Measurements from ENCODE around the gene SLC6A3. TPM values are rescaled to one million over a fixed set of nuclear protein-coding genes. Genes with fewer than 3 reads are reported as not detected.

SLC6A3 gene
- total RNA-seq, 1 experiment from 2014 or later, result not detected

- H3K27me3 ChIP-seq (replicated peaks; ENCODE audit: control insufficient read depth, insufficient read depth, low read length), result no peaks in the 10 kb centered on the region
- CTCF ChIA-PET, result no interaction called here
- peaks cover 7% of the 10 kb centered on the region for H3K4me1 Mint-ChIP-seq (ENCODE audit: low read depth, unreplicated experiment)
- no peak overlapping the region for H3K4me3 ChIP-seq (ENCODE audit: low read depth, low read length)
- H3K4me1 ChIP-seq, result 0 out of 2 replicates have a peak, but pooled peaks cover 3% of the 10 kb centered on the region
- TF ChIP-seq CTCF (IDR thresholded peaks at IDR 0.05; ENCODE audit: insufficient read depth in 1 of 2, low read depth in 1 of 2, low read length in 1 of 2, severe bottlenecking in 1 of 2, unreplicated experiment in 1 of 2), result no peak
- intact Hi-C loops (cut with micrococcal nuclease; ENCODE audit: unreplicated experiment), result no loop called here
- no peak overlapping the region for H3K4me3 Mint-ChIP-seq (ENCODE audit: unreplicated experiment)
- H3K36me3 ChIP-seq (ENCODE audit: control insufficient read depth, insufficient read depth, low read length), result no peaks in the 10 kb centered on the region
- POLR2A ChIA-PET, result no interaction called here
- no peak for DNase-seq
- H3K27ac Mint-ChIP-seq (ENCODE audit: unreplicated experiment), result no peak overlapping the region
- peaks cover 17% of the 10 kb centered on the region for H3K9me3 Mint-ChIP-seq (ENCODE audit: unreplicated experiment)
- H3K9me3 ChIP-seq, result no peaks in the 10 kb centered on the region
- H3K36me3 Mint-ChIP-seq (ENCODE audit: insufficient read depth, unreplicated experiment), result no peaks in the 10 kb centered on the region
- BruUV-seq (replicated peaks), result no TSS peak
- peaks cover 5% of the 10 kb centered on the region for H3K27me3 Mint-ChIP-seq (ENCODE audit: insufficient read depth, unreplicated experiment)
These were observed 8.6 kb downstream of the SLC6A3 start for GRCh38 chr5:1436681-1437080.

GRCh38 chr5:1436036-1436435 is 9.2 kb downstream of the SLC6A3 start:
- Histone ChIP-seq H3K4me3 (ENCODE audit: low read depth, low read length) (no peak overlapping the region), H3K9me3 (no peaks in the 10 kb centered on the region), H3K27me3 (replicated peaks; ENCODE audit: control insufficient read depth, insufficient read depth, low read length) (no peaks in the 10 kb centered on the region), H3K4me1 (0 out of 2 replicates have a peak, but pooled peaks cover 3% of the 10 kb centered on the region), H3K36me3 (ENCODE audit: control insufficient read depth, insufficient read depth, low read length) (no peaks in the 10 kb centered on the region)
- Mint-ChIP-seq H3K9me3 (ENCODE audit: unreplicated experiment) (peaks cover 15% of the 10 kb centered on the region), H3K4me1 (ENCODE audit: low read depth, unreplicated experiment) (peaks cover 7% of the 10 kb centered on the region), H3K27me3 (ENCODE audit: insufficient read depth, unreplicated experiment) (peaks cover 5% of the 10 kb centered on the region), H3K27ac (ENCODE audit: unreplicated experiment) (no peak overlapping the region), H3K4me3 (ENCODE audit: unreplicated experiment) (no peak overlapping the region), H3K36me3 (ENCODE audit: insufficient read depth, unreplicated experiment) (no peaks in the 10 kb centered on the region)
- TF ChIP-seq CTCF (IDR thresholded peaks at IDR 0.05; ENCODE audit: insufficient read depth in 1 of 2, low read depth in 1 of 2, low read length in 1 of 2, severe bottlenecking in 1 of 2, unreplicated experiment in 1 of 2), result no peak
- intact Hi-C loops (cut with micrococcal nuclease; ENCODE audit: unreplicated experiment), result no loop called here
- BruUV-seq (replicated peaks), result no TSS peak
- POLR2A ChIA-PET, result no interaction called here
- CTCF ChIA-PET, result no interaction called here
- peak in 1 of 2 experiments; percentile 10 for DNase-seq

- Mint-ChIP-seq H3K27ac (ENCODE audit: unreplicated experiment) (no peak overlapping the region), H3K9me3 (ENCODE audit: unreplicated experiment) (peaks cover 9% of the 10 kb centered on the region), H3K27me3 (ENCODE audit: insufficient read depth, unreplicated experiment) (peaks cover 5% of the 10 kb centered on the region), H3K4me1 (ENCODE audit: low read depth, unreplicated experiment) (peaks cover 7% of the 10 kb centered on the region), H3K4me3 (ENCODE audit: unreplicated experiment) (no peak overlapping the region), H3K36me3 (ENCODE audit: insufficient read depth, unreplicated experiment) (no peaks in the 10 kb centered on the region)
- no peaks in the 10 kb centered on the region for H3K9me3 ChIP-seq
- intact Hi-C loops (cut with micrococcal nuclease; ENCODE audit: unreplicated experiment), result no loop called here
- no peak for TF ChIP-seq CTCF (IDR thresholded peaks at IDR 0.05; ENCODE audit: insufficient read depth in 1 of 2, low read depth in 1 of 2, low read length in 1 of 2, severe bottlenecking in 1 of 2, unreplicated experiment in 1 of 2)
- DNase-seq, result peak in 1 of 2 experiments; percentile 12
- ChIA-PET CTCF (no interaction called here), POLR2A (no interaction called here)
- no peaks in the 10 kb centered on the region for H3K27me3 ChIP-seq (replicated peaks; ENCODE audit: control insufficient read depth, insufficient read depth, low read length)
- no peaks in the 10 kb centered on the region for H3K36me3 ChIP-seq (ENCODE audit: control insufficient read depth, insufficient read depth, low read length)
- BruUV-seq (replicated peaks), result no TSS peak
- no peak overlapping the region for H3K4me3 ChIP-seq (ENCODE audit: low read depth, low read length)
- 0 out of 2 replicates have a peak, but pooled peaks cover 3% of the 10 kb centered on the region for H3K4me1 ChIP-seq
These were observed 9.9 kb downstream of the SLC6A3 start for GRCh38 chr5:1435369-1435768.

Measured in Caco-2 (cell line).